HG03135 (cell line): ENCODE results near the gene EXOC3L2.

Experiments
- ATAC-seq: cut with Tn5 transposase; IDR thresholded peaks from one replicate; pipeline ENCODE4 v1.9.1; 2021; ENCODE audit warnings: mild to moderate bottlenecking, moderate library complexity; ENCODE audit not compliant: unreplicated experiment

Gene EXOC3L2

GRCh38 chr19:45223879-45224278 is 21.3 kb downstream of the EXOC3L2 start:
- ATAC-seq = no peak

GRCh38 chr19:45222724-45223123 is 22.5 kb downstream of the EXOC3L2 start:
- no peak for ATAC-seq

DNA sequence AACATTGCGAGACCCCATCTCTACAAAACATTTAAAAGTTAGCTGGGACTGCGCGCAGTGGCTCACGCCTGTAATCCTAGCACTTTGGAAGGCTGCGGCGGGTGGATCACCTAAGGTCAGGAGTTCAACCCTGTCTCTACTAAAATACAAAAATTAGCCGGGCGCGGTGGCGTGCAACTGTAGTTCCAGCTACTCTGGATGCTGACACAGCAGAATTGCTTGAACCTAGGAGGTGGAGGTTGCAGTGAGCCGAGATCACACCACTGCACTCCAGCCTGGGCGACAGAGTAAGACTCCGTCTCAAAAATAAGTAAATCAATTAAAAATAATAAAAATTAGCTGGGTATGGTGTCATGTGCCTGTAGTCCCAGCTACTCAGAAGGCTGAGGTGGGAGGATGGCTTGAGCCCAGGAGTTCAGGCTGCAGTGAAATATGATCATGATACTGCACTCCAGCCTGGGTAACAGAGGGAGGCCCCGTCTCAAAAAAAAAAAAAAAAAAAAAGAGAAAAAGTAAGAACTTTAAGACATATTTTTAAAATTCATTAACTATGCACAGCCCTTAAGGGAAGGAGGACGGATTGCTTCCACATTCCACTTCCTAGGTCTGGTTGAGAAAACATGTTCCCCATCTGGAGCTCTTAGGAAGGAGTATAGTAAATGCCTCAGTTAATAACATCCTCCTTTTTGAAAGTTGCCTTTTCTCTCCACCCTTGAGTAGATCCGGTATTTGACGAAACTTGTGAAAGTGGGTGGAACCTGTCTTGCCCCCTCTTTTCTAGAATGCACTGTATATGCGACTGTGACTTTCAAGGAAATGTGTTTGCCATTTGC is 26.1 kb downstream of the EXOC3L2 start:
- ATAC-seq = no peak

DNA sequence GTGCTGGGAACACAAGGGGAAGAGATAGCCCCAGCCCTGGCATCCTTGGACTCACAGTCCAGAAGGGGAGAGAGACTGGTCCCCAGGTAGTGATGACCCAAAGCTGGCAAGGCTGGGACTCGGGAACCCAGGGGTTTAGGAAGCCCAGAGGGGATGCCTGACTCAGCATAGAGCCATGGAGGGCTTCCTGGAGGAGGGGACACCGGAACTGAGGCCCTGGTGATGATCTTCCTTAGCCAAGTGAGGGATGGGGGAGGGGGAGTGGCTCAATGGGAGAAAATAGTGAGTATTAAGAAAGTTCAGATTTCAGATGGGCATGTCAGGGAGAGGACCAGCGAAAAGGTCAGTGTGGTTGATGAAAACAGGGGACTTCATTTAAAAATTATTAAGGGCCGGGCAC is 26.8 kb downstream of the EXOC3L2 start:
- ATAC-seq = no peak

GRCh38 chr19:45217957-45218334 is 27.3 kb downstream of the EXOC3L2 start:
- no peak for ATAC-seq

- ATAC-seq = no peak
Measured at GRCh38 chr19:45217193-45217956, 27.8 kb downstream of the EXOC3L2 start.

- ATAC-seq = no peak
Measured at GRCh38 chr19:45216667-45217066, 28.5 kb downstream of the EXOC3L2 start.

- no peak for ATAC-seq
Measured at GRCh38 chr19:45215391-45216191, 29.6 kb downstream of the EXOC3L2 start.

GRCh38 chr19:45213031-45213430 is 32.2 kb downstream of the EXOC3L2 start:
- ATAC-seq = no peak

- no peak for ATAC-seq
Measured at GRCh38 chr19:45211751-45212381, 33.3 kb downstream of the EXOC3L2 start.

DNA sequence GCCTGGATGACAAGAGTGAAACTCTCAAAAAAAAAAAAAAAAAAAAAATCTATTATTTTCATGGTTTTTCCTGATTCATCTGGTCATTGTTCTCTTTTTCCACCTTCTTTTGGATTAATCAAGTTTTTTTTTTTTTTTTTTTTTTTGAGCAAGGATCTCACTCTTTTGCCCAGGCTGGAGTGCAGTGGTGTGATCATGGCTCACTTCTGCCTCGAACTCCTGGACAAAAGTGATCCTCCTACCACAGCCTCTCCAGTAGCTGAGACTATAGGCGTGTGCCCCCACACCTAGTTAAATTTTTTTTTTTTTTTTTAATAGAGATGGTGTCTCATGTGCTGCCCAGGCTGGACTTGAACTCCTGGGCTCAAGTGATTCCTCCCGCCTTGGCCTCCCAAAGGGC is 38.9 kb downstream of the EXOC3L2 start:
- ATAC-seq = no peak

DNA sequence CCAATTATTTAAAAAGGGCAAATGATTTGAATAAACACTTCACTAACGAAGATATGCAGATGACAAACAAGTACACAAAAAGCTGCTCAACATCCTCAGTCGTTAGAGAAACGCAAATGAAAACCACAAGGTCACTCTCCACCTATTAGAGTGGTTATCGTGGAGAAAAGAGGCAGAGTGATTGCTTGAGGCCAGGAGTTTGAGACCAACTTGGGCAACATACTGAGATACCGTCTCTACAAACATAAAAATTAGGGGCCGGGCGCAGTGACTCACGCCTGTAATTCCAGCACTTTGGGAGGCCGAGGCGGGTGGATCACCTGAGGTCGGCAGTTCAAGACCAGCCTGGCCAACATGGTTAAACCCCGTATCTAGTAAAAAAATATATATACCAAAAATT is 39.4 kb downstream of the EXOC3L2 start:
- ATAC-seq = no peak

GRCh38 chr19:45202637-45203036 is 42.6 kb downstream of the EXOC3L2 start:
- no peak for ATAC-seq

- no peak for ATAC-seq
Measured at GRCh38 chr19:45200568-45200967, 44.6 kb downstream of the EXOC3L2 start.

- ATAC-seq = no peak
Measured at GRCh38 chr19:45195764-45196163, 49.4 kb downstream of the EXOC3L2 start.

DNA sequence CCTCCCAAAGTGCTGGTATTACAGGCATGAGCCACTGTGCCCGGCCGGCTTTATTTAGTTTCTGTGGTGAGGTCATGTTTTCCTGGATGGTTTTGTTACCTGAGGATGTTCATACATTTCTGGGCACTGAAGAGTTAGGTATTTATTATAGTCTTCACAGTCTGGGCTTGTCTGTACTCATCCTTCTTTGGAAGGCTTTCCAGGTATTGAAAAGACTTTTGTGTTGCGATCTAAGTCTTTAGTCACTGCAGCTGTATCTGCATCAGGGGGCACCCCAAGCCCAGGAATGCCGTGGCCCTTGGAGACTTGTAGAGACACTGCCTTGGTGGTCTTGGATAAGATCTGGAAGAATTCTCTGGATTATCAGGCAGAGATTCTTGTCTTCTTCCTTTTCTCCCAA is 53.8 kb downstream of the EXOC3L2 start:
- no peak for ATAC-seq

DNA sequence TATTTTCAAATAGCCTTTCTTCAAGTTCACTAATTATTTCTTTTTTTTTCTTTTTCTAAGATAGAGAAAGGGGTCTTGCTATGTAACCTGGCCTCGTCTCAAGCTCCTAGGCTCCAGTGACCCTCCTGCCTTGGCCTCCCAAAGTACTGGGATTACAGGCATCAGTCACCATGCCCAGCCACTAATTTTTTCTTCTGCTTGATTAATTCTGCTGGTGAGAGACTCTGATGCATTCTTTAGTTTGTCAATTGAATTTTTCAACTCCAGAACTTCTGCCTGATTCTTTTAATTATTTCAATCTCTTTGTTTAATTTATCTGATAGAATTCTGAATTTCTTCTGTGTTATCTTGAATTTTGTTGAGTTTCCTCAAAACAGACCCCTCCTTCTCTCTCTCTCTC is 55.2 kb downstream of the EXOC3L2 start:
- ATAC-seq = no peak

- ATAC-seq = no peak
Measured at GRCh38 chr19:45187421-45188100, 57.6 kb downstream of the EXOC3L2 start.

- no peak for ATAC-seq
Measured at GRCh38 chr19:45186509-45187334, 58.5 kb downstream of the EXOC3L2 start.

DNA sequence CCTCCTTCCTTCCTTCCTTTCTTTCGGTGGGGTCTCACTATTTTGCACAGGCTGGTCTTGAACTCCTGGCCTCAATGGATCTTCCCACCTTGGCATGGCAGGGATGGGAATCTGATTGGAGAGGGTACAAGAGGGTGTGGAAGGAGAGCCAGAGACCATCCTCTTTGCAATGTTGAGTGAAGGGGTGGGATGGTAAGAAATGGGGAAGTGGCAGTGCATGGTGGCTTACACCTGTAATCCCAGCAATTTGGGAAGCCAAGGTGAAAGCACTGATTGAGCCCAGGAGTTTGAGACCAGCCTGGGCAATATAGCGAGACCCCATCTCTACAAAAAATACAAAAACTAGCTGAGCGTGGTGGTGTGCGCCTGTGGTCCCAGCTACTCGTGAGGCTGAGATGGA is 61.1 kb downstream of the EXOC3L2 start:
- no peak for ATAC-seq
